Hepatocyte (in vitro differentiated cells): Measurements from ENCODE around the gene KRTAP5-5.

Experiments used
- EZH2 ChIP-seq: fragments of 200-600 bp; sonication (generic); IDR thresholded peaks from 2 replicates; pipeline ENCODE4 v1.6.1; 2016; ENCODE audit warnings: antibody characterized with exemption, mild to moderate bottlenecking, borderline replicate concordance
- EZH2phosphoT487 ChIP-seq: fragments of 200-600 bp; sonication (generic); IDR thresholded peaks from one replicate; pipeline ENCODE4 v1.6.1; 2018; ENCODE audit warnings: antibody characterized with exemption, mild to moderate bottlenecking, low read depth, moderate library complexity; ENCODE audit not compliant: unreplicated experiment, severe bottlenecking
- TF ChIP-seq, protein P1 (sequence below): fragments of 200-600 bp; sonication (generic); IDR thresholded peaks from 2 replicates; pipeline ENCODE4 v1.5.1; 2016; ENCODE audit warnings: antibody characterized with exemption, mild to moderate bottlenecking; ENCODE audit not compliant: poor library complexity

DNA sequence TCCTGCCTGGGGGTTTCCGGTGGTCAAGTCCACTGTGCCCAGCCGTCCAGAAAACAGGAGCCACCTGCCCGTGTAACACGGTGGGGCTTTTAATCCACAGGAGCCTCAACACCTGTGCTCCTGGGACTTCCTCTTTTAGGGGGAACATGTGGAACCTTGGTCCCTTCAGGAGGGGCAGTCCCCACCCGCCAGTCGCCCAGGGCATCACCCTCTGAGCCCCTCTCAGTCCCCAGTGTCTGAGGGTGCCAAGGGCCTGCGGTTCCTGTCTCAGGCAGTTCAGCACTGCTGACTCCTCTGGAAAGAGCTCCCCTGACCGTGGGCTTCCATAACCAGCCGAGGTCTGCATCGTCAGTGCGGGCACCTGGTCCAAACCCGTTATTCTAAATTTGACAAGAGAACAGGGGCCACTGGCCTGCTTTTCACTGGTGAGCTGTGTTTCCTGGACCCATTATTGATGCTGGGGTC is 15.8 kb downstream of the KRTAP5-5 start:
- TF ChIP-seq, protein P1, sequence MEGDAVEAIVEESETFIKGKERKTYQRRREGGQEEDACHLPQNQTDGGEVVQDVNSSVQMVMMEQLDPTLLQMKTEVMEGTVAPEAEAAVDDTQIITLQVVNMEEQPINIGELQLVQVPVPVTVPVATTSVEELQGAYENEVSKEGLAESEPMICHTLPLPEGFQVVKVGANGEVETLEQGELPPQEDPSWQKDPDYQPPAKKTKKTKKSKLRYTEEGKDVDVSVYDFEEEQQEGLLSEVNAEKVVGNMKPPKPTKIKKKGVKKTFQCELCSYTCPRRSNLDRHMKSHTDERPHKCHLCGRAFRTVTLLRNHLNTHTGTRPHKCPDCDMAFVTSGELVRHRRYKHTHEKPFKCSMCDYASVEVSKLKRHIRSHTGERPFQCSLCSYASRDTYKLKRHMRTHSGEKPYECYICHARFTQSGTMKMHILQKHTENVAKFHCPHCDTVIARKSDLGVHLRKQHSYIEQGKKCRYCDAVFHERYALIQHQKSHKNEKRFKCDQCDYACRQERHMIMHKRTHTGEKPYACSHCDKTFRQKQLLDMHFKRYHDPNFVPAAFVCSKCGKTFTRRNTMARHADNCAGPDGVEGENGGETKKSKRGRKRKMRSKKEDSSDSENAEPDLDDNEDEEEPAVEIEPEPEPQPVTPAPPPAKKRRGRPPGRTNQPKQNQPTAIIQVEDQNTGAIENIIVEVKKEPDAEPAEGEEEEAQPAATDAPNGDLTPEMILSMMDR, result no peak
- TF ChIP-seq EZH2 (no peak), EZH2phosphoT487 (no peak)
